GM23248 (cell line): ENCODE measurements around the gene GINS2.

ENCODE experiments used
- EZH2 ChIP-seq: fragments of 200-600 bp; sonication (generic); IDR thresholded peaks from 2 replicates; pipeline ENCODE4 v1.6.1; 2018; ENCODE audit warnings: antibody characterized with exemption, mild to moderate bottlenecking; ENCODE audit not compliant: insufficient read depth, poor library complexity, severe bottlenecking
- EZH2phosphoT487 ChIP-seq: fragments of 200-600 bp; sonication (generic); IDR thresholded peaks from 2 replicates; pipeline ENCODE4 v1.6.1; 2018; ENCODE audit warnings: antibody characterized with exemption, moderate library complexity, mild to moderate bottlenecking, low read depth; ENCODE audit not compliant: insufficient read depth

- no peak for TF ChIP-seq EZH2phosphoT487
- no peak for TF ChIP-seq EZH2
These were observed 25.6 kb downstream of the GINS2 start for GRCh38 chr16:85662976-85663830.
